ENCODE data around the gene GSN.

Gene GSN

GRCh38 chr9:121297389-121297788 is 29.4 kb downstream of the GSN start:
- TF ChIP-seq POLR2A (IDR thresholded peaks at IDR 0.05; ENCODE audit: extremely low read depth, insufficient read length) = no peak
- no peak for TF ChIP-seq CTCF (IDR thresholded peaks at IDR 0.05; ENCODE audit: low read depth, low read length)
- TF ChIP-seq MYC (IDR thresholded peaks at IDR 0.05; ENCODE audit: low read depth, low read length) = no peak
- no peak for TF ChIP-seq MAX (IDR thresholded peaks at IDR 0.05; ENCODE audit: low read depth, low read length)
- peak; percentile 53 for DNase-seq (ENCODE audit: low read depth)
- H3K4me3 ChIP-seq (ENCODE audit: low read depth, low read length) = no peak overlapping the region

DNA sequence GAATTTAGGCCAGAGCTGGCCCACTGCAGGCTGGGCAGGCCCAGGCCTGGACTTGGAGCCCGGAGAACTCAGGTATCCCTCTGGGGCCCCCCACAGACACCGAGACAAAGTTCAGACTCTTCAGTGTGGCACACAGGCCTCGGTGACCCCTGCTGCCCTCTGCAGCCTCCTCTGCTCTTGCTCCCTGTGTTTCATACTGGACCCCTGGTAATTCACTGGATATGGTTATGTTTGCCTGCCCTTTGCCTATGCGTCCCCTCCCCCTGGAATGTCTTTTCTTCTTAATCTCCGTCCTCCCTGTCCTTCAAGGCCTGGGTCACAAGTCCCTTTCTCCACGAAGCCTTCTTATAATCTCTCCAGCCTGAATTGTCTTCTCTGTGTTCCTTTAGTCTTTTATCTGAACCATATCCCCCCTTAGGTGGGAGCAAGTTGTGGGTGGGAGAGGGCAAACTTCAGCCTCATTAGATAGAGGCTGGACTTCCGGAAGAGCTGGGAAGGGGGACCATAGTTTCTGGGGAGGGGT is 30.1 kb downstream of the GSN start:
- no peak for DNase-seq (ENCODE audit: low read depth)
- TF ChIP-seq MYC (IDR thresholded peaks at IDR 0.05; ENCODE audit: low read depth, low read length) (no peak), POLR2A (IDR thresholded peaks at IDR 0.05; ENCODE audit: extremely low read depth, insufficient read length) (no peak), MAX (IDR thresholded peaks at IDR 0.05; ENCODE audit: low read depth, low read length) (no peak), CTCF (IDR thresholded peaks at IDR 0.05; ENCODE audit: low read depth, low read length) (no peak)
- no peak overlapping the region for H3K4me3 ChIP-seq (ENCODE audit: low read depth, low read length)

DNA sequence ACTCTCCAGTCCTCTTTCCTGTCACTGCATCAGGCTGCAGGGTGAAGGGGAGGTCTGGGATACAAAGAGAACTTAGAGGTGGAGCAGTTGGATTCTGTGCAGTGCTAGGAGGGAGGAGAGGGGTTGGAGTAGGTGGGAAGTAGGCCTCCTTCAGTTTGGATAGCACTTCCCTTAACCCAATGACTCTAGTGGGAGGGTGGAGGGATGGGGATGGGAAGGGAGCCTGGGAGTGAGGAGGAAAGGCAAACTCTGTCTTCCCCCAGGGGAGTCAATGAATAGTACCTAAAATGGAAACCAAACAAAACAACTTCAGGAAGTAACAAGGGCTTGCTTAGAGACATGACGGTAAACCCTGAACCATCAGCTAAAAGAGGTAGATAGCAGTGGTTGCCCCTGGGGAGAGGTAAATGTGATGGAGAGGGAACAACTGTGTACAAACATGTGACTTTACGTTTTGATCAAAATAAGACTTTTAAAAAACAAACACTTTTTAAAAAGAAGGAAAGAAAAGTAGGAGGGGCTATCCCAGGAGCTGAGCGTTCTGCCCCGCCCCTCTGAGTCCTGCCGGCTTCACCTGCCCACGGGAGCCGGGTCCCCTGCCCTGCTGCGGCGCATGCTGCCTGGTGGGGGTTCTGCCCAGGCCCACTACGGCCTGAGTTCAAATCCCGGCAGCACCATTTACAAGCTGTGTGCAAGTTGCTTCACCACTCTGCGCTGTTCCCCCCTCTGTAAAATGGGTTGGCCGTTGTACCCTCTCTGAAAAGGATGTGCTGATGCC is 30.9 kb downstream of the GSN start:
- no peak for DNase-seq (ENCODE audit: low read depth)
- H3K4me3 ChIP-seq (ENCODE audit: low read depth, low read length) = no peak overlapping the region
- no peak for TF ChIP-seq CTCF (IDR thresholded peaks at IDR 0.05; ENCODE audit: low read depth, low read length)
- TF ChIP-seq MYC (IDR thresholded peaks at IDR 0.05; ENCODE audit: low read depth, low read length) = no peak
- TF ChIP-seq MAX (IDR thresholded peaks at IDR 0.05; ENCODE audit: low read depth, low read length) = no peak
- TF ChIP-seq POLR2A (IDR thresholded peaks at IDR 0.05; ENCODE audit: extremely low read depth, insufficient read length) = no peak

DNA sequence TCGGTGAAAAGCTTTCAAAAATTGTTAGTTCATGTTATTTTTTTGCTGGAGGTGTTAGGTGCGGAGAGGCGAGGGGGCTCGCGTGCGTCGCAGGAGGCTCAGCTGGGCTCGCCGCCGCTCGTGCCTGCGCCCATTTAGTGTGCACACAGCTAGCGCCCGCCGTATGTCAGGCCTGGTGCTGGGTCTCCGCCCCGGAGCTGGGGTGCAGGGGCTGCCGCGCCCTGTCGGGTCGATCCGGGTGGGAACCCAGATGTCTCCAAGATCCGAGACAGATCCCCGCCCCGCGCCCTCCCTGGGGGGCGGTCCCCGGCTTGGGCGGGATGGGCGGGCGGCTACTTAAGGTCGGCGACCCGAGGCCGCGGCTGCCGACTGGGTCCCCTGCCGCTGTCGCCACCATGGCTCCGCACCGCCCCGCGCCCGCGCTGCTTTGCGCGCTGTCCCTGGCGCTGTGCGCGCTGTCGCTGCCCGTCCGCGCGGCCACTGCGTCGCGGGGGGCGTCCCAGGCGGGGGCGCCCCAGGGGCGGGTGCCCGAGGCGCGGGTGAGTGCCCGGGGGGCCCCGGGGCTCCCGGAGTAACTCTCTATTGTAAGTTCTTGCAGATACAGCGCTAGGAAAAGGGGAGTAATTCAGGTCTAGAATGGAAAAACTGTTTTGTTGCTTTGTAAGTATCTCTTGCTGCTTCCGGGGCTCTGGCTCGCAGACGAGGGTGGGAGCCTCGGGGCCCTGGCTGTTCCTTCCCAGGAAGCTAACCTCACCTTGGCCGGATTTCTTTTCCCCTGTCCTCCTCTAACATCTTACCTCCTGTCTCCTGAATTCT is 31.7 kb downstream of the GSN start:
- TF ChIP-seq POLR2A (IDR thresholded peaks at IDR 0.05; ENCODE audit: extremely low read depth, insufficient read length) (no peak), MAX (IDR thresholded peaks at IDR 0.05; ENCODE audit: low read depth, low read length) (no peak), CTCF (IDR thresholded peaks at IDR 0.05; ENCODE audit: low read depth, low read length) (no peak), MYC (IDR thresholded peaks at IDR 0.05; ENCODE audit: low read depth, low read length) (no peak)
- H3K4me3 ChIP-seq (ENCODE audit: low read depth, low read length) = no peak overlapping the region
- DNase-seq (ENCODE audit: low read depth) = no peak

DNA sequence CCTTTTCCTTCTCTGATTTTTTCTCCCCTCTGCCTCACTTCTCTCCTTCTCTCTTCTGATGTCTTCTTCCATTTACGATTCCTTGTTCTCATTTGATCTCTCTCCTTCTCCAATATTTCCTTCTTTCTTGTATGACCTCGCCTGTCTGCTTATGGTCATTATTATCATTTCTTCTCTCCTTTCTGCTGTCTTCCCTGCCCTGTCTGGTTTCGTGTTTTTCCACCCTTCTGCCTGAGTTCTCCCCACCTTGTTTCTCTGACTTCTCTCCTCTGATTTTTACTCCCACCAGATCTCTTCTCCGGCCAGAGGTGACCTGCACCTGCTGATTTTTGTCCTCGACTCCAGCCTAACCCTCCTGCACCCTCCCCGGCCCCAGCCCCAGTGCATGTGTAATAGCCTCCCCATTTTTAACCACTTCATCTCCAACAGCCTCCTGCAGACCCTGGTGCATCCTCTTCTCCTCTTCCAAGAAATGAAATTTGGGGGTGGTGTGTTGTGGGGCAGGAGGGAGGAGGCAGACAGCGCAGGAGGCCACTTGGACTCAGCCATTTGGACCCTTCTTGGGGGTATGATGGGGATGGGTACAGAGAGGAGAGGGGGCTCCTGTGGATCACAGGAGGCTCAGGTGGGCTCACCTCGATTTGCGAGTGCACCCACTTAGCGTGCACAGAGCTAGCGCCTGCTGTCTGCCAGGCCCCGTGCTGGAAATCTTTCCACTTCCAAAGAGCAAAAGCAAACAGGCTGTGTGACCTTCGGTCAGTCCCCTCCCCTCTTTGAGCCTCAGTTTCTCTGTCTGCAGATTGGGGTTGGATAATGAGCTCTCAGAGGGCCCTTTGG is 32.5 kb downstream of the GSN start:
- TF ChIP-seq MAX (IDR thresholded peaks at IDR 0.05; ENCODE audit: low read depth, low read length) (no peak), POLR2A (IDR thresholded peaks at IDR 0.05; ENCODE audit: extremely low read depth, insufficient read length) (no peak), MYC (IDR thresholded peaks at IDR 0.05; ENCODE audit: low read depth, low read length) (no peak), CTCF (IDR thresholded peaks at IDR 0.05; ENCODE audit: low read depth, low read length) (no peak)

More for the DNA sequence above, 32.5 kb downstream of the GSN start:
- no peak overlapping the region for H3K4me3 ChIP-seq (ENCODE audit: low read depth, low read length)
- DNase-seq (ENCODE audit: low read depth) = no peak
